Astrocyte (in vitro differentiated cells and primary cell): Measurements from ENCODE around the gene FOSL2.

ENCODE experiments used
- CTCF ChIP-seq: IDR thresholded peaks from 2 replicates; pipeline ENCODE4 v1.5.1; 2011; ENCODE audit warnings: low read depth, mild to moderate bottlenecking, inconsistent platforms, low read length, moderate library complexity; ENCODE audit not compliant: insufficient read depth
- EZH2 ChIP-seq: IDR thresholded peaks from 2 replicates; pipeline ENCODE4 v1.6.1; 2012; ENCODE audit warnings: mild to moderate bottlenecking, low read length, inconsistent platforms; ENCODE audit not compliant: insufficient read depth

GRCh38 chr2:28445448-28446258 lies 53.0 kb downstream of the FOSL2 start:
- TF ChIP-seq CTCF (no peak), EZH2 (no peak)
